ENCODE data around the gene PCDHA2.
"Not testable (repeated sequence)": the region's sequence is repeated elsewhere in the genome, so short reads cannot be mapped to it uniquely, and the experiment has no call there.

Gene PCDHA2

DNA sequence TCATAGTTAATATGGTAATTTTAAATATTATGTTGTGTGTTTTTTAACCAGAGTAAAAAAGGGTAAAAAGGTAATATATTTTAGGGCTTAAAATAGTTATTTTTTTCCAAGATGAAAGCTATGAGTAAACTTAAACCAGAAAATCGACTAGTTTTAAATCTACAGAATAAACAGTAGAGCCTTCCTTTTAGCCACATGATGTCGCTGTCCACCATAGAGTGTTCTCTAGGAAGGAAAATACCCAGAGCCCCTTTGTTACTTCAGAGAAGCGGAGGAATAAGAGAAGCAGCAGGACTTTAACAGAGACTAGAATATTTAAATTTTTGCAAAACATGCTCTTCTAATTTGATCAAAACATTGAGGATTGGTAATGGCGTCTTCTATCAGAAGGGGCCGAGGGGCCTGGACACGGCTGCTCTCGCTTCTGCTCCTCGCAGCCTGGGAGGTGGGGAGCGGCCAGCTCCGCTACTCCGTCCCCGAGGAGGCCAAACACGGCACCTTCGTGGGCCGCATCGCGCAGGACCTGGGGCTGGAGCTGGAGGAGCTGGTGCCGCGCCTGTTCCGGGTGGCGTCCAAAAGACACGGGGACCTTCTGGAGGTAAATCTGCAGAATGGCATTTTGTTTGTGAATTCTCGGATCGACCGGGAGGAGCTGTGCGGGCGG, at the start of gene PCDHA2:
TSS of gene PCDHA2 (plus strand) at position 258 of the 664 bp plus-strand sequence.
- no peak for DNase-seq

DNA sequence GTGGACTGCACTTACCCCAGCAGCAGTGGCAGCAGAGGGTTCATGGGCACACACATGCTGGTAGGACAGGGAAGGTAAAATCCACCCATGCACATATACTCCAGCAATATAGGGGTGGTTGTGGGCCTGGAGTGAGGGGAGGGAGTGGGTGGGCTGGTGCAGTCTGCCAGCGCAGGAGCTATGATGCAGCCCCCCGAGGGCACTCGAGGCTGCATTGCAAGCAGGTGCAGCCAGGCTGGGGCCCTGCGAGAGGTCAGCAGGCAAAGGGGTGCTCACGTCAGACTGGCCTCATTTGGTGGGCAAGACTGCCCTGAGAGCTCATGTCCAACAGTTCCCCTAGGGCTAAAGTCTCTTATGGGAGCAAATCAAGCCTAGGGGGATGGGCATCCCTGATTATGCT, 41.1 kb upstream of the PCDHA2 start:
- DNase-seq: no peak

DNA sequence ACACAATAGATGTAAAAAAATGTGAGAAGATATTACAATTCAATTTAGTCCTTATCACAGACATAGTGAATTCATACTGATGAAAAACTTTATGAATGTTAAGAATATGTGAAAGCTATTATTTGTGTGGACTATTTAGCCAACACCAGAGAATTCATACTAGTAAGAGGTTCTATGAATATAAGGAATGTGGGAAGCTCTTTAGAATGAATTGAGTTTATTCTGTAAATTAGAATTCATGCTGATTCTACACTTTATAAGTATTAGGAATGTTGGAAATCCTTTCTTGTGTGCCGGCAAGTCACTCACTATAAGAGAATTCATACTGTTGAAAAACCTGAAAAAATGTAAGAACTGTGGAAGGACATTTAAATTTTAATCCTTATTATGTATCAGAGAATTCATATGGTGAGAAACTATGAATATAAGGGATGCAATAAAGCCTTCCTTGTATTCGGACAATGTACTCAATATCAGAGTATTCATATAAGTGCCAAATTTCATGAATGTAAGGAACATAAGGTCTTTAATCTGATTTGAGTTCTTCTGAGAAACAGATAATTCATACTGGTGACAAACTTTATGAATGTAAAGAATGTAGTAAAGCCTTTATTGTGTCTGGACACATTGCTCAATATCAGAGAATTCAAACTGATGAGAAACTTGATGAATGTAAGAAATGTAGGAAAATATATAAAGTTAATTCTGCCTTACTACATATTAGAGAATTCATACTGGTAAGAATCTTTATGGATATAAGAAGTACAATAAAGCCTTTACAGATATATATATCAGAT, 30.3 kb upstream of the PCDHA2 start:
- DNase-seq: no peak

DNA sequence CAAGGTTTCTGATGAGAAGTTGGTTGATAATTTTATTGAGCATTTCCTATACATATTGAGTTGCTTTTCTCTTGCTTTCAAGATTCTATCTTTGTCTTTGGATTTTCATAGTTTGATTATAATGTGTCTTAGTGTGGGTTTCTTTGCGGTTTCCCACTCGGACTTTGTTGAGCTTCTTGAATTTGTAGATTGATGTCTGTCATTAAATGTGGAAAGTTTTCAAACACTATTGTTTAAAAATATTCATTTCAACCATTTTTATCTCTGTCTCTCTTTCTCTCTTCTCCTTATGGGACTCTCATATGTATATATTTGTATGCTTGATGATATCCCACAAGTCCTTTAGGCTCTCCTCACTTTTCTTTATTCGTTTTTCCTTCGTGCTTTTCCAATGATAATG, 27.2 kb upstream of the PCDHA2 start:
- DNase-seq: no peak

DNA sequence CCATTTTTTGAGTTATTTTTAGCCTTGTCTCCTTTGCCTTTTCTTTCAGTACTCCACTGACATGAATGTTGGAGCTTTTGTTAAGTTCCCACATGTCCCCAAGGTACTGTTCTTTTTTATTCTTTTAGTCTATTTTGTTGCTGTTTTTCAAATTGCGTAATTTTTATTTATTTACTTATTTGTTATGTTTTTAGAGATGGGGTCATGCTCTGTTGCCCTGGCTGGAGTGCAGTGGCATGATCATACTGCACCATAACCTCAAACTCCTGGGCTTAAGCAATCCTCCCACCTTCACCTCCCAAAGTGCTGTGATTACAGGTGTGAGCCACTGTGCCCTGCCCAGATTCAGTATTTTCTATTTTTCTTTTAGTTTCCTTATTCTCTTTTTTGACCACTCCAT, 14.1 kb upstream of the PCDHA2 start:
- no peak for DNase-seq

DNA sequence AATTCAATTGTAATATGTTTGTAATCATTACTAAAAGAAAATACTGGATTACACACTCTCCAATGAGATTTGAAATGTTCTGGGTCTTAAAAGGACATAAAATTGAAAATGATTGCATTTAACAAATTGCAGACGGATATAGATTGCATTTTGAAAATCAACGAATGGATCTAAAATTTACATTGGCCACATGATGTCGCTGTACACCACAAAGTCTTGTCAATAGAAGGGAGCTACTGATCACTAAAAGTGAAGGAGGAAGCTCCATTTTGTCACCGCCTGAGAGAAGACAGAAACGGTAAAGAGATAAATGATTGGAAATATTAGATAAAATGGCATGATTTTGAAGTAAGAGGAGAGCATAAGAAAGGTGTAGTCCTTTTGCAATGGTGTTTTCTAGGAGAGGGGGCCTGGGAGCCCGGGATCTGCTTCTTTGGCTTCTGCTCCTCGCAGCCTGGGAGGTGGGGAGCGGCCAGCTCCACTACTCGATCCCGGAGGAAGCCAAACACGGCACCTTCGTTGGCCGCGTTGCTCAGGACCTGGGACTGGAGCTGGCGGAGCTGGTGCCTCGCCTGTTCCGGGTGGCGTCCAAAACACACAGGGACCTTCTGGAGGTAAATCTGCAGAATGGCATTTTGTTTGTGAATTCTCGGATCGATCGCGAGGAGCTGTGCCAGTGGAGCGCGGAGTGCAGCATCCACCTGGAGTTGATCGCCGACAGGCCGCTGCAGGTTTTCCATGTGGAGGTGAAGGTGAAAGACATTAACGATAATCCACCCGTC, 8.6 kb upstream of the PCDHA2 start, which contains the start of gene PCDHA1:
TSS of gene PCDHA1 (plus strand) at position 236 of the 782 bp plus-strand sequence.
- no peak for DNase-seq

DNA sequence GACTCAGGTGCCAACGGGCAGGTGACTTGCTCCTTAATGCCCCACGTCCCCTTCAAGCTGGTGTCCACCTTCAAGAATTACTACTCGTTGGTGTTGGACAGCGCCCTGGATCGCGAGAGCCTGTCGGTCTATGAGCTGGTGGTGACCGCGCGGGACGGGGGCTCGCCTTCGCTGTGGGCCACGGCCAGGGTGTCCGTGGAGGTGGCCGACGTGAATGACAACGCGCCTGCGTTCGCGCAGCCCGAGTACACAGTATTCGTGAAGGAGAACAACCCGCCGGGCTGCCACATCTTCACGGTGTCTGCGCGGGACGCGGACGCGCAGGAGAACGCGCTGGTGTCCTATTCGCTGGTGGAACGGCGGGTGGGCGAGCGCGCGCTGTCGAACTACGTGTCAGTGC, 7.2 kb upstream of the PCDHA2 start:
- DNase-seq: not testable (repeated sequence)

DNA sequence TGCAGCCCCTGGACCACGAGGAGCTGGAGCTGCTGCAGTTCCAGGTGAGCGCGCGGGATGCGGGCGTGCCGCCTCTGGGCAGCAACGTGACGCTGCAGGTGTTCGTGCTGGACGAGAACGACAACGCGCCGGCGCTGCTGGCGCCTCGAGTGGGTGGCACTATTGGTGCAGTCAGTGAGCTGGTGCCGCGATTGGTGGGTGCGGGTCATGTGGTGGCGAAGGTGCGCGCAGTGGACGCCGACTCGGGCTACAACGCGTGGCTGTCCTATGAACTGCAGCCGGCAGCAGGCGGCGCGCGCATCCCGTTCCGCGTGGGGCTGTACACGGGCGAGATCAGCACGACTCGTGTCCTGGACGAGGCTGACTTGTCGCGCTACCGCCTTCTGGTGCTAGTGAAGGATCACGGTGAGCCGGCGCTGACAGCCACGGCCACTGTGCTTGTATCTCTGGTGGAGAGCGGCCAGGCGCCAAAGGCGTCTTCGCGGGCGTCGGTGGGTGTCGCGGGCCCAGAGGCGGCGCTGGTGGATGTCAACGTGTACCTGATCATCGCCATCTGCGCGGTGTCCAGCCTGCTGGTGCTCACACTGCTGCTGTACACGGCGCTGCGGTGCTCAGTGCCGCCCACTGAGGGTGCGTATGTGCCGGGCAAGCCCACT, 6.7 kb upstream of the PCDHA2 start:
- not testable (repeated sequence) for DNase-seq

DNA sequence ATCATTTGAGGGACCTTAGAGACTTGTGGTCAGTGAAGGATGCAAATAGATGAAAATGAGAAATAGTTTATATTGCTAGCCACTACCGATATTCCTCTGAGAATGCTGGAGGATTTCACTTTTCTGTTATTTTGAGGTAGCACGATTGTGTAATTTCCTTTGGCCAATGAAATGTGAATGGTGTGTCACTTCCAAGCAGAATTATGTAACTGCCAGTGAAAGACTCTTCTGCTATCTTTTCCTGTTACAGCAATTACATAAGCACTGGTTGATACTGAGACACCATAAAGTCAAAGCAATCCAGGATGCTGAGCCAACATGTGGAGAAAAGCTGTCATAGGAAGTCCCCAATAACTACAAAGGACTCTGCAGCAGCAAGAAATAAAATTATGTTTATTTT, 3.6 kb upstream of the PCDHA2 start:
- DNase-seq: no peak

DNA sequence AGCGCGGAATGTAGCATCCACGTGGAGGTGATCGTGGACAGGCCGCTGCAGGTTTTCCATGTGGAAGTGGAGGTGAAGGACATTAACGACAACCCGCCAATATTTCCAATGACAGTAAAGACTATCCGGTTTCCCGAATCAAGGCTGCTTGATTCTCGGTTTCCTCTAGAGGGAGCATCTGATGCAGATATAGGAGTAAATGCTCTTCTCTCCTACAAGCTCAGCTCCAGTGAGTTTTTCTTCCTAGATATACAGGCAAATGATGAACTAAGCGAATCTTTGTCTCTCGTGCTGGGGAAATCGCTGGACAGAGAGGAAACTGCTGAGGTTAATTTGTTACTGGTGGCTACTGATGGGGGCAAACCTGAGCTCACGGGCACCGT, 598 bp downstream of the PCDHA2 start:
- no peak for DNase-seq

DNA sequence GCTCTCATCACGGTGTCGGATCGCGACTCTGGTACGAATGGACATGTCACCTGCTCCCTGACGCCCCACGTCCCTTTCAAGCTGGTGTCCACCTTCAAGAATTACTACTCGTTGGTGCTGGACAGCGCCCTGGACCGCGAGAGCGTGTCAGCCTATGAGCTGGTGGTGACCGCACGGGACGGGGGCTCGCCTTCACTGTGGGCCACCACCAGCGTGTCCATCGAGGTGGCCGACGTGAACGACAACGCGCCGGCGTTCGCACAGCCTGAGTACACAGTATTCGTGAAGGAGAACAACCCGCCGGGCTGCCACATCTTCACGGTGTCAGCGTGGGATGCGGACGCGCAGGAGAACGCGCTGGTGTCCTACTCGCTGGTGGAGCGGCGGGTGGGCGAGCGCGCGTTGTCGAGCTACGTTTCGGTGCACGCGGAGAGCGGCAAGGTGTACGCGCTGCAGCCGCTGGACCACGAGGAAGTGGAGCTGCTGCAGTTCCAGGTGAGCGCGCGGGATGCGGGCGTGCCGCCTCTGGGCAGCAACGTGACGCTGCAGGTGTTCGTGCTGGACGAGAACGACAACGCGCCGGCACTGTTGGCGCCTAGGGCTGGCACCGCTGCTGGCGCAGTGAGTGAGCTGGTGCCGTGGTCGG, 1.5 kb downstream of the PCDHA2 start:
- not testable (repeated sequence) for DNase-seq

DNA sequence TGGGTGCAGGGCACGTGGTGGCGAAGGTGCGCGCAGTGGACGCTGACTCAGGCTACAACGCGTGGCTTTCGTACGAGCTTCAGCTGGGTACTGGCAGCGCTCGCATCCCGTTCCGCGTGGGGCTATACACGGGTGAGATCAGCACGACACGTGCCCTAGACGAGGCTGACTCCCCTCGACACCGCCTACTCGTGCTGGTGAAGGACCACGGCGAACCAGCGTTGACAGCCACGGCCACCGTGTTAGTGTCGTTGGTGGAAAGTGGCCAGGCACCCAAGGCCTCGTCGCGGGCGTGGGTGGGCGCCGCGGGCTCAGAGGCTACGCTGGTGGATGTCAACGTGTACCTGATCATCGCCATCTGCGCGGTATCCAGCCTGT, 2.1 kb downstream of the PCDHA2 start:
- no peak for DNase-seq

DNA sequence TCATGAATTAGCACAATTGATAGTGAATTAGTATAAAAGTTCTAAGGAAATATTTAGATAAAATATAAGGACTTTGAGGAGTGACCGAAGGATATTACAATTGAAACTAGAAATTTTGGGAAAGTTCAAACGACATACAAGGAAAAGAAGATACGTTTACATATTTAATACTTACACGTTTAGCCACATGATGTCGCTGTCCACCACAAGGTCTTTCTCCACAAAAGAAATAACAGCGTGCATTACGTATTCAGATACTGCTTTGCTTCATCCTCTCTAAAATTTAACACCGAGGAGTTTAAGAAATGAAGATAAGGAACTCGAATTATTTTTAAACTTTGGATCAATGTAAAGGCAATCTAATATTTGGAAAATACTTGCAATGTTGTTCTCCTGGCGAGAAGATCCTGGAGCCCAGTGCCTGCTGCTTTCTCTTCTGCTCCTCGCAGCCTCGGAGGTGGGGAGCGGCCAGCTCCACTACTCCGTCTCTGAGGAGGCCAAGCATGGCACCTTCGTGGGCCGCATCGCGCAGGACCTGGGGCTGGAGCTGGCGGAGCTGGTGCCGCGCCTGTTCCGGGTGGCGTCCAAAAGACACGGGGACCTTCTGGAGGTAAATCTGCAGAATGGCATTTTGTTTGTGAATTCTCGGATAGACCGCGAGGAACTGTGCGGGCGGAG, 6.3 kb downstream of the PCDHA2 start, which contains the start of gene PCDHA3:
TSS of gene PCDHA3 (plus strand) at position 242 of the 678 bp plus-strand sequence.
- DNase-seq: peak; percentile 39

DNA sequence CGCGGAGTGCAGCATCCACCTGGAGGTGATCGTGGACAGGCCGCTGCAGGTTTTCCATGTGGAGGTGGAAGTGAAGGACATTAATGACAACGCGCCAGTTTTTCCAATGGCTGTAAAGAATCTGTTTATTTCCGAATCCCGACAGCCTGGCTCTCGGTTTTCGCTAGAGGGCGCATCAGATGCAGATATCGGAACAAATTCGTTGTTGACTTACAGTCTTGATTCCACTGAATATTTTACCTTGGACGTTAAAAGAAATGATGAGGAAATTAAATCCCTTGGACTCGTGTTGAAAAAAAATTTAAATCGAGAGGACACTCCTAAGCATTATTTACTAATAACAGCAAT, 6.8 kb downstream of the PCDHA2 start:
- no peak for DNase-seq

DNA sequence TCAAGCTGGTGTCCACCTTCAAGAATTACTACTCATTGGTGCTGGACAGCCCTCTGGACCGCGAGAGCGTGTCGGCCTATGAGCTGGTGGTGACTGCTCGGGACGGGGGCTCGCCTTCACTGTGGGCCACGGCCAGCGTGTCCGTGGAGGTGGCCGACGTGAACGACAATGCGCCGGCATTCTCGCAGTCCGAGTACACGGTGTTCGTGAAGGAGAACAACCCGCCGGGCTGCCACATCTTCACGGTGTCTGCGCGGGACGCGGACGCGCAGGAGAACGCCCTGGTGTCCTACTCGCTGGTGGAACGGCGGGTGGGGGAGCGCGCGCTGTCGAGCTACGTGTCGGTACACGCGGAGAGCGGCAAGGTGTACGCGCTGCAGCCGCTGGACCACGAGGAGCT, 7.7 kb downstream of the PCDHA2 start:
- not testable (repeated sequence) for DNase-seq

DNA sequence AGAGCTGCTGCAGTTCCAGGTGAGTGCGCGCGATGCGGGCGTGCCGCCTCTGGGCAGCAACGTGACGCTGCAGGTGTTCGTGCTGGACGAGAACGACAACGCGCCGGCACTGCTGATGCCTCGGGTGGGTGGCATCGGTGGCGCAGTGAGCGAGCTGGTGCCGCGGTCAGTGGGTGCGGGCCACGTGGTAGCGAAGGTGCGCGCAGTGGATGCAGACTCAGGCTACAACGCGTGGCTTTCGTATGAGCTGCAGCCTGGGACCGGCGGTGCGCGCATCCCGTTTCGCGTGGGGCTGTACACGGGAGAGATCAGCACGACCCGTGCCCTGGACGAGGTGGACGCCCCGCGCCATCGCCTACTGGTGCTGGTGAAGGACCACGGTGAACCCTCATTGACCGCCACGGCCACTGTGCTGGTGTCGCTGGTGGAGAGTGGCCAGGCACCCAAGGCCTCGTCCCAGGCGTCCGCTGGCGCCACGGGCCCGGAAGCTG, 8.2 kb downstream of the PCDHA2 start:
- no peak for DNase-seq

DNA sequence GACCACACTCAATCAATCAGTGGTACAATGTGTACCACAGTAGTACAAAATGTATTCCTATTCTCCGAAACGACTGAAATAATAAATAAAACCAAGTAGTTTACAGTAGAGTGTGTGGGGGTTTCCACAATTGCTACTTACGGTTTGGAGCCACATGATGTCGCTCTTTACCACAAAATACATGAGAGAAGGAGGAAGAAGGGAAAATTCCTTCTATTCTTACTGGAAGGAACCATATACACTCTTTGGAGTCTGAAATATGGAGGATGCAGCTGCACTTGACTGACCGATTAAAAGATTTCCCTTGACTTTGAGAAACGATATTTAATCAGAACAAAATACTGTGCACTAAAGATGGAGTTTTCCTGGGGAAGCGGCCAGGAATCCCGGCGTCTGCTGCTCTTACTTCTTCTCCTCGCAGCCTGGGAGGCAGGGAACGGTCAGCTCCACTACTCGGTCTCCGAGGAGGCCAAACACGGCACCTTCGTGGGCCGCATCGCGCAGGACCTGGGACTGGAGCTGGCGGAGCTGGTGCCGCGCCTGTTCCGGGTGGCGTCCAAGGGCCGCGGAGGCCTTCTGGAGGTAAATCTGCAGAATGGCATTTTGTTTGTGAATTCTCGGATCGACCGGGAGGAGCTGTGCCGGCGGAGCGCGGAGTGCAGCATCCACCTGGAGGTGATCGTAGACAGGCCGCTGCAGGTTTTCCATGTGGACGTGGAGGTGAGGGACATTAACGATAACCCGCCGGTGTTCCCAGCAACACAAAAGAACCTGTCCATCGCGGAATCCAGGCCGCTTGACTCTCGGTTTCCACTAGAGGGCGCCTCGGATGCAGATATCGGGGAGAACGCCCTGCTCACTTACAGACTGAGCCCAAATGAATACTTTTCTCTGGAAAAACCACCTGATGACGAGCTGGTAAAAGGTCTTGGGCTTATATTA, 12.5 kb downstream of the PCDHA2 start, which contains the start of gene PCDHA4:
TSS of gene PCDHA4 (plus strand) at position 235 of the 942 bp plus-strand sequence.
- DNase-seq: no peak

DNA sequence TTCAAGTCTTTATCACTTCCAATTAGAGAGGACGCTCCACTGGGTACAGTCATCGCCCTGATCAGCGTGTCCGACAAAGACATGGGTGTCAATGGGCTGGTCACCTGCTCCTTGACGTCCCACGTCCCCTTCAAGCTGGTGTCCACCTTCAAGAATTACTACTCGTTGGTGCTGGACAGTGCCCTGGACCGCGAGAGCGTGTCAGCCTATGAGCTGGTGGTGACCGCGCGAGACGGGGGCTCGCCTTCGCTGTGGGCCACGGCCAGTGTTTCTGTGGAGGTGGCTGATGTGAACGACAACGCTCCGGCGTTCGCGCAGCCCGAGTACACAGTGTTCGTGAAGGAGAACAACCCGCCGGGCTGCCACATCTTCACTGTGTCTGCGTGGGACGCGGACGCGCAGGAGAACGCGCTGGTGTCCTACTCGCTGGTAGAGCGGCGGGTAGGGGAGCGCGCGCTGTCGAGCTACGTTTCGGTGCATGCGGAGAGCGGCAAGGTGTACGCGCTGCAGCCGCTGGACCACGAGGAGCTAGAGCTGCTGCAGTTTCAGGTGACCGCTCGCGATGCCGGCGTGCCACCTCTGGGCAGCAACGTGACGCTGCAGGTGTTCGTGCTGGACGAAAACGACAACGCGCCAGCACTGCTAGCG, 13.7 kb downstream of the PCDHA2 start:
- not testable (repeated sequence) for DNase-seq

DNA sequence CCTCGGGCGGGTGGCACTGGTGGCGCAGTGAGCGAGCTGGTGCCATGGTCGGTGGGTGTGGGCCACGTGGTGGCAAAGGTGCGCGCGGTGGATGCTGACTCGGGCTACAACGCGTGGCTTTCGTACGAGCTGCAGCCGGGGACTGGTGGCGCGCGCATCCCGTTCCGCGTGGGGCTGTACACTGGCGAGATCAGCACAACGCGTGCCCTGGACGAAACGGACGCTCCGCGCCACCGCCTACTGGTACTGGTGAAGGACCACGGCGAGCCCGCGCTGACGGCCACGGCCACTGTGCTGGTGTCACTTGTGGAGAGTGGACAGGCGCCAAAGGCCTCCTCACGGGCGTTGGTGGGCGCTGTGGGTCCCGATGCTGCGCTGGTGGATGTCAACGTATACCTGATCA, 14.2 kb downstream of the PCDHA2 start:
- DNase-seq: no peak
